Fibroblast of skin of right biceps (primary cell): ENCODE data around the gene ZNF646.
"Not testable (repeated sequence)": the region's sequence is repeated elsewhere in the genome, so short reads cannot be mapped to it uniquely, and the experiment has no call there.

Experiments used
- DNase-seq: peaks from one replicate; pipeline ENCODE4 v3.0.0-alpha.2; 2013

The ZNF646 gene

GRCh38 chr16:31084584-31085302, 10.5 kb downstream of the ZNF646 start:
- DNase-seq: no peak

GRCh38 chr16:31085411-31085810, 11.2 kb downstream of the ZNF646 start:
- no peak for DNase-seq

GRCh38 chr16:31085873-31086628, 11.8 kb downstream of the ZNF646 start:
- no peak for DNase-seq

- no peak for DNase-seq
Observed at GRCh38 chr16:31086629-31086906, 12.3 kb downstream of the ZNF646 start.

GRCh38 chr16:31087481-31087880, 13.3 kb downstream of the ZNF646 start:
- DNase-seq: no peak

GRCh38 chr16:31087971-31088370, 13.7 kb downstream of the ZNF646 start:
- DNase-seq: no peak

- no peak for DNase-seq
Observed at GRCh38 chr16:31088459-31089183, 14.4 kb downstream of the ZNF646 start, which contains the start of gene PRSS53. PRSS53 (minus strand) TSS chr16:31088943; CDS start chr16:31088809, 134 bp downstream.

DNA sequence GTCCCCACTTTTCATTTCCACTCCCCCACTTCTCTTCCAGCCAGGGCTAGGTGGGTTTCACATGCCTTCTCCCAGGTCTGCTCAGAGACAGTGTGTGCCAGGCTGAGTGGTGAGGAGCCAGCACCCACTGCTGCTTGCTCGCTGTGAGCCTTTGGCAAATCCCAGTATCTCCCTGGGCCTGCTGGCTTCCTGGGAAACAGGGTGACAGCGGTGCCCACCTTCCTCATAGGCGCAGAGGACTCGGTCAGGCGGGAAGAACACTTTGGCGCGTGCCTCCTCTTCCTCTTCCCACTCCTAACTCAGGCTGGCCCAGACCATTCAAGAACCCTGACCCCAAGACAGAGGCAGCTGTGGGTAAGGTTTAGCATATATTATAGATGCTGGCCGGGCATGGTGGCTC, 15.0 kb downstream of the ZNF646 start:
- DNase-seq: no peak

GRCh38 chr16:31090540-31090939, 16.3 kb downstream of the ZNF646 start:
- DNase-seq: peak; percentile 44

DNA sequence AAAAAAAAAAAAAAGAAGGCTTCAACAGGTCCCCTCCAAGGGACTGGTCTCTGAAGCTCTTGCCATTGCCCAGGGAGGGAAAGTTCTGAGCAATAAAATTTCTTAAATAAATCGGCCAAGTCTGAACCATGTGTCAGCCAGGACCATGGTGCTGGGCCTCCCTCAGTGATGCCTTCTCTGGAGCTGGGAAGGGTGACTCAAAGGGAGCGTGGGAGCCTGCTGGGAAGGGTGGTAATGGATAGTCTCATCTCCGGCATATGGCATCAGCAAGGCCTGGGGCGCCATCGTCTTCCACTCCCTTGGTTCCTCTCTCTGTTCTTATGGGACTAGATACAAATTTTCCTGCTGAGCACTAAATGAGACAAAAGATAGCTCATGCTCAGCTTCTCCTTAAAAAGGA, 18.1 kb downstream of the ZNF646 start:
- DNase-seq: no peak

DNA sequence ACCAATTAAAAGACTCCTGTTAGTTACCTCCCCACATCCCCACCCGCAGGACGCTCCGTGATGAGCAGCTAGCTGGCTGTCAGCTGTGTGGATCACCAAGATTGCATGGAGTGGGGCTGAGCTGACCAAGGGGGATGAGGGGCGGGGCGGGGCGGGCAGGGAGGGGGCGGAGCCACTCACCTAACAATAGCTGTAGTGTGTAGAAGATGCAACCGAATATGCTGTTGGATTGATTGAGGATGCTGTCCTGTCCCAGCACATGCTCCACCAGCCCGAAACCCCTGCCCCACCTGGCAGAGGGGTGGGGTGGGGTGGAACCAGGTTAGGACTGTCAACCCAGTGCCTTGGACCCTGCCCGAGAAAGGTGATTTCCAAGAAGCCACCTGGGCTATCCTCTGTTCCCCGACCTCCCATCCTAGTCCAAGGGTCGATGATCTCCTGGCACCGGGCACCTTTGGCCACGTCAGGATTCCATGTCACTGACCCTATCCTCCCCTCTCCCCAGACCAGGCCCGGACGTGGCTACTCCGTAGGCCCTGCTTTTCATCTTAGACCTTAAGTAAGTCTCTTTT, 19.0 kb downstream of the ZNF646 start:
- peak; percentile 58 for DNase-seq

DNA sequence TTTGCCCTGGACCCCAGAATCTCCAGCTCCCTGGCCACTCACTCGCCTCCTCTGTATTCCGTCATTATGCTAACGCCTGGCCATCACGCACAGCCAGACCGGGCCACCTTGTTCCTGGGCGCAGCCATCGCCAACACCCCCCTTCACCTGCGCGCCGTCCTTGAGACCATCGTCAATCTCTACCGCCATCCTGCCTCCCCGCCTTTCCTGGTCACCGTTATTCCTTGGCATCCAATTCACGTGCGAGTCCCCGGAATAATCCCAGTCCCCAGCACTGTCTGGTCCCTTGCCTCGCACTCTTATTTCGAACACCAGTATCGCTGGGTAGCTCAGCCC, 19.8 kb downstream of the ZNF646 start:
- DNase-seq: no peak

DNA sequence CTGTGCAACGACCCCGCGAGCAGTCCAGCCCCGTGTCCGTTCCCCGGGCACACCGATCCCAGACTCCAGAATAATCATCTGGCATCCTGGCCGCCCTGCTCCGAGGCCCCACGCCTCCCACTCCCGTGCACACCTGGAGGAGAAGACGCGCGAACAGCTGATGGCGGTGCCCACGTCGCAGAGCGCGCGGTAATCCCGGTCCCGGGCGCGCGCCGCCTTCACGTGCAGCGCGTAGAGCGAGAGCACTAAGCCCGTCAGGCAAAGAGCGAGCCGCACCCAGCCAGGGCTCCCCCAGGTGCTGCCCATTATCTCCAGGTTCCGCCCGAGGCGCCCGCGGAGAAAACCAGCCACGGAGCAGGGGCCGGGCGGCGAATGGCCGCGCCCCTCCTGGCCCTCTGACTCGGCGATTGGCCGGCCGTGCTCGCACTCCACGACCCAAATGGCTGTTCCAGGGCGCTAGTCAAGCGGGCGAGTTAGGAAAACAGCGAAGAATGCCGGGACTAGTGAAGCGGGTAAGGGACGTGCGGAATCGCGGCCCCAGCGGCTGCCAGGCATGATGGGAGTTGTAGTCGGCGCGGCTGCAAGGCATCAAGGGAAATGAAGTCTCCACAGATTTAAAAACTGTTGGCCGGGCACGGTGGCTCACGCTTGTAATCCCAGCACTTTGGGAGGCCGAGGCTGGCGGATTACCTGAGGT, 20.4 kb downstream of the ZNF646 start, which contains the start of gene VKORC1:
VKORC1 (minus strand) TSS at position 374 of the 697 bp plus-strand sequence; CDS start at position 306, 68 bp downstream.
- DNase-seq: peak; percentile 98

DNA sequence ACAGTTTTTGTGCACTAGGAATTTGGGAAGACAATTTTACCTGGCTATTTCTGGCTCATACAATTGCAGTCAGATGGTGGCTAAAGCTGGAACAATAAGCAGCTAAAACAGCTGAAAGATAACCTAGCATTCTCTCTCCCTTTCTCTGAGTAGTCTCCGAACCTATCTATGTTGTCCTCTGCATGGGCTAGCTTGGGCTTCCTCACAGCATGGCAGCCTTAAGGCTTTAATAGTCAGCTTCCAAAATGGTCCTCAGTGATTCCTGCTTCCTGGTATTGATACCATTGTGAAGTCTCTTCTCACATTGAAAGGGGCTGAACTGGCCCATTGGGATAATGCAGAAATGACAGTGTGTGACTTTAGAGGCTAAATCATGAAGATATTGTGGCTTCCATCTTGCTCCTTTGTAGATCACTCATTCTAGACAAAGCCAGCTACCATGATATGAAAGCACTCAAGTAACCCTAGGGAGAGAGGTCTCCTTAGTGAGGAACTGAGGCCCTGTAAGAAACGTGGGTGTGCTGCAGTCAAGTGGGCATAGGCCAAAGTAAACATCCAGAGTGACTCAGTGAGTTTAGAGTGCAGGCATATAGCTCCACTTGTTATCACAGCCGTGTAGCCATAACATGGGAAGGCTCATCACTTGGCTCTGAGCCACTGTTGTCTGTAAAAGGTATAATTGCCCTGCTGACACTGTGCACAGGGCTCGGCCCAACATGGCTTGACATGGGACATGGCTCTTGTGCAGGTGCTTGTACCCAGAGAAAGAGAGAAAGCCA, 25.8 kb downstream of the ZNF646 start:
- peak; percentile 59 for DNase-seq

- DNase-seq: not testable (repeated sequence)
Observed at GRCh38 chr16:31100876-31101641, 26.8 kb downstream of the ZNF646 start.

DNA sequence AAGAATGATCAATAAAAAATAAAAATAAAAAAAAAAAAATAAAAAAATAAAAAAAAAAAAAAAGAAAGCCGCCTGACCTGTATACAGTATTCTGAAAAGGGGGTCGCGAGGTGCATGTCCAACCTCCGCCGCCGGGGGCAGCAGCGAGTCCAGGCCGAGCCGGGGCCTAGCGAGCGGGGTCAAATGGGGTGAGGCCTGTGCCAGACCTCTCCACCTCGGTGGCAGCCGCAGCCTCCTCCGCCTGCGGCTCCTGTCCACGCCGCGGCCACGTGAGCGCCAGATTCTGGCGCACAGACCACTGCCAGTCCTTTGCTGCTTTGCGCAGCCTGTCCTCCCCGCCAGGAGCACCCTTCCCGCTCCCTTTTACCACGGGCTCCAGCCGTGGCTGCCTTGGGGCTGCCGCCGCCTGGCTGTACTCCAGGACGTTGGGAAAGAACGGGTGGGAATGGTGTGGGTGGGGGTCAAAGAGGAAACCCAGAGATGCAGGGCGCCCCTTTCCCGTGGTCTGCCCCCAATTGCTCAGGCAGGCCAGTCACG, 31.5 kb downstream of the ZNF646 start:
- DNase-seq: peak; percentile 65

GRCh38 chr16:31106509-31107464, 32.6 kb downstream of the ZNF646 start:
- no peak for DNase-seq

GRCh38 chr16:31107465-31107867, 33.2 kb downstream of the ZNF646 start:
- no peak for DNase-seq

DNA sequence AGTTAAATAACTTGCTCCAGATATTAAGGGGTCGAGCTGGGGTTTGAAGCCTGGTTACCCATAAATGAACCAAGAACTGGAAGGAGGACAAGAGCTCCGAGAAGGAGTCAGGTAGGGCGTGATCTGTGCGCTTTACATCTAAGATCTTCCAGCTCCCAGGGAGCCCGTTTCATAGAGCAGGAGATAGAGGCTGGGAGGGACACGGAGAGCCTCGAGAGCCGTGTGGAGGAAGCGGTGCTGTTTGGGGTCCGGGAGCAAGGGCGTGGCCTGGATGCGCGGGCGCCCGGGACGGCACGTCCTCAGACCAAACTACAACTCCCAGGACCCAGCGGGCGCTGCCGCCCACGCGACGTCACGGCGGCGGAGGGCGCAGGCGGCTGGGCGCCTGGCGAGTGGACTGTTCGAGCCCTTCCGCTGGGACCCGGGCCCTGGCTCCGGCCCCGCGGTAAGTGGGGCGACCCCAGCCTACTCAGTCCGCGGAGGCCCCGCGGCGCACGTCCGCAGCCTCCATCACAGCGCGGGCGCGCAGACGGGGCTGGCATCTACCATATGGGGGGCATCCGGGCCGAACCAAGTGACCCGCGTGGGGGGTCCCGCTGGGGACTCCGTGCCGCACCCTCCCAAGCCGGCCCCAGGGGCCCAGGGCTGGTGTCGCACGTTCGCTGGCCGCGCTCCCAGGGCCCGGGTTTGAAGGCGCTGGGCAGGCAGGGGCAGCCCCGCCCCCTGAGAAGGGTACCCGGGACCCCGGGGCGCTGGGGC, 34.0 kb downstream of the ZNF646 start, which contains the start of gene BCKDK:
BCKDK (plus strand) TSS at position 352 of the 759 bp plus-strand sequence. CDS start 838 bp downstream, outside the sequence.
- peak; percentile 79 for DNase-seq
